Measurements from ENCODE around the gene METRN.

The METRN gene

GRCh38 chr16:720990-721764, 6.3 kb downstream of the METRN start, which contains the start of gene ANTKMT (continued):
- TF ChIP-seq ZNF707 (tag by site-specific recombination; IDR thresholded peaks at IDR 0.05) (no peak), ZNF302 (tag by site-specific recombination; IDR thresholded peaks at IDR 0.05; ENCODE audit: low read depth) (no peak), ZNF426 (tag by site-specific recombination; IDR thresholded peaks at IDR 0.05) (no peak), ZFP69B (tag by site-specific recombination; IDR thresholded peaks at IDR 0.05) (no peak), ZNF776 (tag by site-specific recombination; IDR thresholded peaks at IDR 0.05; ENCODE audit: borderline replicate concordance) (no peak), ZNF677 (tag by site-specific recombination; IDR thresholded peaks at IDR 0.05) (0 out of 2 replicates have a peak, but pooled peaks have one; percentile 53), ZFP3 (tag by site-specific recombination; IDR thresholded peaks at IDR 0.05; ENCODE audit: low read depth) (no peak), ZNF555 (tag by site-specific recombination; conservative IDR thresholded peaks at IDR 0.05) (no peak), ZNF670 (tag by site-specific recombination; IDR thresholded peaks at IDR 0.05; ENCODE audit: low read depth) (no peak), ZNF629 (tag by site-specific recombination; IDR thresholded peaks at IDR 0.05) (no peak), SP2 (tag by site-specific recombination; IDR thresholded peaks at IDR 0.05) (peak; percentile 35), SALL2 (tag by site-specific recombination; IDR thresholded peaks at IDR 0.05; ENCODE audit: borderline replicate concordance) (no peak), KLF10 (tag by site-specific recombination; IDR thresholded peaks at IDR 0.05) (peak; percentile 73; the same call in 1 of the 2 replicates), KLF8 (tag by site-specific recombination; IDR thresholded peaks at IDR 0.05) (peak; percentile 47; the same call in 1 of the 2 replicates), RBAK (tag by site-specific recombination; IDR thresholded peaks at IDR 0.05) (no peak), KLF9 (tag by site-specific recombination; IDR thresholded peaks at IDR 0.05; ENCODE audit: low read depth) (peak; percentile 52), ZNF449 (tag by site-specific recombination; IDR thresholded peaks at IDR 0.05) (peak; percentile 96), REPIN1 (tag by site-specific recombination; IDR thresholded peaks at IDR 0.05; ENCODE audit: low read depth) (no peak), ZBTB6 (tag by site-specific recombination; IDR thresholded peaks at IDR 0.05) (peak; percentile 55; the same call in 1 of the 2 replicates), KLF1 (tag by site-specific recombination; IDR thresholded peaks at IDR 0.05) (peak; percentile 75), ZNF561 (tag by site-specific recombination; IDR thresholded peaks at IDR 0.05; ENCODE audit: borderline replicate concordance) (peak; percentile 98; the same call in 1 of the 2 replicates), ELK4 (IDR thresholded peaks at IDR 0.05; ENCODE audit: borderline replicate concordance, low read depth, low read length) (peak; percentile 38; the same call in 1 of the 2 replicates), ZNF175 (tag by site-specific recombination; IDR thresholded peaks at IDR 0.05) (no peak), ZSCAN18 (tag by site-specific recombination; IDR thresholded peaks at IDR 0.05) (no peak), ZNF335 (tag by site-specific recombination; conservative IDR thresholded peaks at IDR 0.05) (no peak), GLIS2 (tag by site-specific recombination; IDR thresholded peaks at IDR 0.05) (no peak), ZNF768 (tag by site-specific recombination; IDR thresholded peaks at IDR 0.05) (no peak), ZNF843 (tag by site-specific recombination; IDR thresholded peaks at IDR 0.05) (no peak), WT1 (tag by site-specific recombination; IDR thresholded peaks at IDR 0.05) (no peak), ZNF560 (tag by site-specific recombination; IDR thresholded peaks at IDR 0.05; ENCODE audit: borderline replicate concordance) (no peak), ZIC2 (tag by site-specific recombination; IDR thresholded peaks at IDR 0.05) (no peak), ATF2 (tag by site-specific recombination; IDR thresholded peaks at IDR 0.05; ENCODE audit: low read depth) (no peak)
- TF ChIP-seq, protein P1, sequence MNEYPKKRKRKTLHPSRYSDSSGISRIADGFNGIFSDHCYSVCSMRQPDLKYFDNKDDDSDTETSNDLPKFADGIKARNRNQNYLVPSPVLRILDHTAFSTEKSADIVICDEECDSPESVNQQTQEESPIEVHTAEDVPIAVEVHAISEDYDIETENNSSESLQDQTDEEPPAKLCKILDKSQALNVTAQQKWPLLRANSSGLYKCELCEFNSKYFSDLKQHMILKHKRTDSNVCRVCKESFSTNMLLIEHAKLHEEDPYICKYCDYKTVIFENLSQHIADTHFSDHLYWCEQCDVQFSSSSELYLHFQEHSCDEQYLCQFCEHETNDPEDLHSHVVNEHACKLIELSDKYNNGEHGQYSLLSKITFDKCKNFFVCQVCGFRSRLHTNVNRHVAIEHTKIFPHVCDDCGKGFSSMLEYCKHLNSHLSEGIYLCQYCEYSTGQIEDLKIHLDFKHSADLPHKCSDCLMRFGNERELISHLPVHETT (tag by site-specific recombination; IDR thresholded peaks at IDR 0.05) = no peak

Measured in HEK293 (cell line).